ENCODE results near the gene SNCB. TPM values are rescaled to one million over a fixed set of nuclear protein-coding genes. Genes with fewer than 3 reads are reported as not detected.

SNCB gene
- total RNA-seq, 1 experiment from 2014 or later, result 4.7 TPM

DNA sequence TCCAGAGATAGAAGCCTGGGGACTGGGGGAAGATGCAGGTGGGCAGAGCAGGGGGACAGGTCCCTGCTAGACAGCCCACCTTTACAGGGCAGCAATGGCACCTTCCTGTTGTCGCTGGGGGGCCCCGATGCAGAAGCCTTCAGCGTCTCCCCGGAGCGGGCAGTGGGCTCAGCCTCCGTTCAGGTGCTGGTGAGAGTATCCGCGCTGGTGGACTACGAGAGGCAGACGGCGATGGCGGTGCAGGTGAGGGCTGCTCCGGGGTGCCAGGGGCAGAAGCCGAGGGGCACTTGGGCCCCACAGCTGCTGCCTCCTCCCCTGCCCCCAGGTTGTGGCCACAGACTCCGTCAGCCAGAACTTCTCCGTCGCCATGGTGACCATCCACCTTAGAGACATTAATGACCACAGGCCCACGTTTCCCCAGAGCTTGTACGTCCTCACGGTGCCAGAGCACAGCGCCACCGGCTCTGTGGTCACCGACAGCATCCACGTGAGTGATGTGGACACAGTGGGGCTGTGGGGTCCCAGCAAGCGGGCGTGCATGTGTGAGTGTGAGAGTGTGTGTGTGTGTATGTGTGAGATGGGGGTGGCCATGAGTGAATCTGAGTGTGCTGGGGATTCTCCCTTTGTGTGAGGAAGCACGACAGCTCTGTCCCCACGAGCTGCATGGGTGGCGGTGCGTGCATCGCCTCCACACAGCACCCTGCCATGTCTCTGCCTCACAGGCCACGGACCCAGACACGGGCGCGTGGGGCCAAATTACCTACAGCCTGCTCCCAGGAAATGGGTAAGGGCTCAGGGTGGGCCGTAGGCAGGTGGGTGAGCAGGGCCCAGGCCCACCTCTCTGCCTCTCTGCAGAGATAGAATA is 52.8 kb downstream of the SNCB start:
- Histone ChIP-seq H3K4me3 (ENCODE audit: insufficient read depth, low read depth, low read length) (no peak overlapping the region), H3K27me3 (ENCODE audit: control insufficient read depth, insufficient read depth, low read length) (no peaks in the 10 kb centered on the region), H3K36me3 (replicated peaks; ENCODE audit: control insufficient read depth, insufficient read depth, low read length) (no peaks in the 10 kb centered on the region)
- DNase-seq, result no peak

DNA sequence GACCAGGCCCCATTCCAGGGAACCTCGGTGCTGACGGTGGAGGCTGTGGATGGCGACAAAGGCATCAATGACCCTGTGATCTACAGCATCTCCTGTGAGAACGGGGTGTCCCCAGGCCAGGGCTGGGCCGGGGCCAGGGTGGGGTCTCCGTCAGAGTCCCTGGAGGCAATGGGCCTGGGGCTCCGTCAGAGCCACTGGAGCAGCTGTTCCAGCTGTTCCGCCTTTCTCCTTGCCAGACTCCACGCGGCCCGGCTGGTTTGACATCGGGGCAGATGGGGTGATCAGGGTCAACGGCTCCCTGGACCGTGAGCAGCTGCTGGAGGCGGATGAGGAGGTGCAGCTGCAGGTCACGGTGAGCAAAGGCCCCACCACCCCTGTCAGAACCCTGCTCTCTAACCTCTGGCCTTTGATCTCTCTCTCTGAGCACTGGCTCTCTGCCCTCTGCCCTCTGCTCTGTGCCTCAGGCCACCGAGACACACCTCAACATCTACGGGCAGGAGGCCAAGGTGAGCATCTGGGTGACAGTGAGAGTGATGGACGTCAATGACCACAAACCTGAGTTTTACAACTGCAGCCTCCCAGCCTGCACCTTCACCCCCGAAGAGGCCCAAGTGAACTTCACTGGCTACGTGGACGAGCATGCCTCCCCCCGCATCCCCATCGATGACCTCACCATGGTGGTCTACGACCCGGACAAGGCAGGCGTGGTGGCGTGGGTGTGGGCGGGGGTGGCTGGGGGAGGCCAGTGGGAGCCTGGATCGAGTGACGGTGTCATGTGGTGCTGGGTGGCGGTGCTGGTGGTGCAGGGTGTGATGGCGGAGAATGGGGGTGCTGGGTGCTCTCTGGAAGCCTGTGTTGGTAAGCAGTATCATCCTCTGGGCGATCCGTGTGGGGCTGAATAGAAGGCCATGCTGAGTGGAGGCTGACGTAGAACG is 54.6 kb downstream of the SNCB start:
- no peak for DNase-seq
- Histone ChIP-seq H3K27me3 (ENCODE audit: control insufficient read depth, insufficient read depth, low read length) (no peaks in the 10 kb centered on the region), H3K36me3 (replicated peaks; ENCODE audit: control insufficient read depth, insufficient read depth, low read length) (no peaks in the 10 kb centered on the region), H3K4me3 (ENCODE audit: insufficient read depth, low read depth, low read length) (no peak overlapping the region)

DNA sequence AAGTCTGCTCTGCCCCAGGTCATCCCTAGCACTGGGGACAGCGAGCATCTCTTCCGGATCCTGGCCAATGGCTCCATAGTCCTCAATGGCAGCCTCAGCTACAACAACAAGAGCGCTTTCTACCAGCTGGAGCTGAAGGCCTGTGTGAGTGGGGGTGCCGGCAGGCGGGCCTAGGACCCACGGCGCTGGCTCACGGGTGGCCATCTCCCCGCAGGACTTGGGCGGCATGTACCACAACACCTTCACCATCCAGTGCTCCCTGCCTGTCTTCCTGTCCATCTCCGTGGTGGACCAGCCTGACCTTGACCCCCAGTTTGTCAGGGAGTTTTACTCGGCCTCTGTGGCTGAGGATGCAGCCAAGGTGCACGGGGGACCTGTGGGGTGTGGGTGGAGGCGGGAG is 55.3 kb downstream of the SNCB start:
- Histone ChIP-seq H3K4me3 (ENCODE audit: insufficient read depth, low read depth, low read length) (no peak overlapping the region), H3K27me3 (ENCODE audit: control insufficient read depth, insufficient read depth, low read length) (no peaks in the 10 kb centered on the region), H3K36me3 (replicated peaks; ENCODE audit: control insufficient read depth, insufficient read depth, low read length) (no peaks in the 10 kb centered on the region)
- DNase-seq, result no peak

DNA sequence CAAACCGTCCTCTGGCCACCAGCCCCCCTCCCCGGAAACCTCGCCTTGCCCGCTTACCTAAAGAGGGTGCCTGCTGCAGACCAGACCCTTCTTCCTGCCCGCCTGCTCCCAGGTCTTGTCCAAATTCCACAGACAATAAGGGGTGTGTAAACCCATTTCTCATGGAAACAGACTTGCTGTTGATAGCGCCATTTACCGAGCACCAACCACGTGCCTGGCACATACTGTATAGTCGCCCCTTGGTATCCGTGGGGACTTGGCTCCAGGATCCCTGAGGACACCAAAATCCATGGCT is 56.1 kb downstream of the SNCB start:
- no peak overlapping the region for H3K4me3 ChIP-seq (ENCODE audit: insufficient read depth, low read depth, low read length)
- no peaks in the 10 kb centered on the region for H3K36me3 ChIP-seq (replicated peaks; ENCODE audit: control insufficient read depth, insufficient read depth, low read length)
- H3K27me3 ChIP-seq (ENCODE audit: control insufficient read depth, insufficient read depth, low read length), result no peaks in the 10 kb centered on the region
- DNase-seq, result no peak

DNA sequence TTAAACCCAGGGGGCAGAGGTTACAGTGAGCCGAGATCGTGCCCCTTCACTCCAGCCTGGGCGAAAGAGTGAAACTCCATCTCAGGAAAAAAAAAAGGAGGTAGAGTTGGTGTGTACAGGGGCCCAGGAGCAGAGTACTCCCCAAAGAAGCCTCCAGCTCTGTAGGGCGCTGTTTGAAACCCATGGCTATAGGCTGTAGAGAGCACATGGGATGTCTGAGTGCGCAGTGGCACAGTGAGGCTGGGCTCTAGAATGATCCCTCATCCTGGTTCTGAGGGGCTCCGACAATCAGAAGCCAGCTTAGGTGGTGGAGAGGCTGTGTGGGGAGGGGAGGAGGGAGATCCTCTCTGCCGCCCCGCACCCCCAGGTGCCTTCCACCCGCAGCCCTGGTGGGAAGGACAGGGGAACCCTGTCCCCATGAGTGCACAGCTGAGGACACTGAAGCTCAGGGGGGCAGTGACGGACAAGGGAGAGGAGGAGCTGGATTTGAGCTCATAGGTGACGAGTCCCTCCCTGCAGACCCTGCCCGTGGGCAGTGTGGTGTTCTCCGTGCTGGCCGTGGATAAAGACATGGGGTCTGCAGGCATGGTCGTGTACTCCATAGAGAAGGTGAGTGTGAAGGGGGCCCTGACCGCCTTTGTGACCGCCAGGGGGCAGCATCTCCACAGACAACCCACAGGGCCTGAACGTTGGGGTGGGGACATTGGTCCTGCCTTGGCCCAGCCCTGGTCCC is 56.6 kb downstream of the SNCB start:
- peak; percentile 96 for DNase-seq
- H3K36me3 ChIP-seq (replicated peaks; ENCODE audit: control insufficient read depth, insufficient read depth, low read length), result no peaks in the 10 kb centered on the region
- no peaks in the 10 kb centered on the region for H3K27me3 ChIP-seq (ENCODE audit: control insufficient read depth, insufficient read depth, low read length)
- H3K4me3 ChIP-seq (ENCODE audit: insufficient read depth, low read depth, low read length), result no peak overlapping the region

Other genes starting within 250 kb of the SNCB start
- 46.9 and 56.2 TPM in 2 replicates for gene NOP16, start 241.9 kb downstream of the SNCB start, total RNA-seq (2014; rRNA removed; shearing (Covaris generic))
- 232 and 237 TPM in 2 replicates for gene HIGD2A, start 241.8 kb downstream of the SNCB start, total RNA-seq (2014; rRNA removed; shearing (Covaris generic))
- gene CLTB, start 214.0 kb downstream of the SNCB start, total RNA-seq (2014; rRNA removed; shearing (Covaris generic)), result 50.5 and 67.2 TPM in 2 replicates
- 36.2 and 37.6 TPM in 2 replicates for gene FAF2, start 182.1 kb downstream of the SNCB start, total RNA-seq (2014; rRNA removed; shearing (Covaris generic))
- gene RNF44, start 93.1 kb downstream of the SNCB start, total RNA-seq (2014; rRNA removed; shearing (Covaris generic)), result 67.4 and 75.6 TPM in 2 replicates
- 0.04 and 0.21 TPM in 2 replicates for gene CDHR2, start 81.2 kb downstream of the SNCB start, total RNA-seq (2014; rRNA removed; shearing (Covaris generic))
- 6.6 and 14.2 TPM in 2 replicates for gene GPRIN1, start 20.4 kb downstream of the SNCB start, total RNA-seq (2014; rRNA removed; shearing (Covaris generic))
- gene EIF4E1B, start 141 bp upstream of the SNCB start, total RNA-seq (2014; rRNA removed; shearing (Covaris generic)), result 0.33 and 0.97 TPM in 2 replicates
- gene TSPAN17, start 16.9 kb upstream of the SNCB start, total RNA-seq (2014; rRNA removed; shearing (Covaris generic)), result 39.8 and 50.7 TPM in 2 replicates
- 3.7 and 4.6 TPM in 2 replicates for gene UNC5A, start 180.0 kb upstream of the SNCB start, total RNA-seq (2014; rRNA removed; shearing (Covaris generic))